Right forelimb (tissue), 1 donor: ENCODE data around the gene MPZL2.
"Not testable (repeated sequence)": the region's sequence is repeated elsewhere in the genome, so short reads cannot be mapped to it uniquely, and the experiment has no call there.

Experiments
- DNase-seq: peaks from one replicate; pipeline ENCODE4 v3.0.0-alpha.2; 2018

MPZL2 gene

GRCh38 chr11:118263695-118264568 lies at the start of gene MPZL2:
Gene MPZL2 (minus strand): TSS chr11:118264297. CDS start chr11:118264153, 144 bp downstream.
- DNase-seq = peak; percentile 59

- no peak for DNase-seq
Observed at GRCh38 chr11:118313242-118313641, 49.1 kb upstream of the MPZL2 start.

- no peak for DNase-seq
Observed at GRCh38 chr11:118312328-118312727, 48.2 kb upstream of the MPZL2 start.

GRCh38 chr11:118311518-118311917 lies 47.4 kb upstream of the MPZL2 start:
- no peak for DNase-seq

- DNase-seq = no peak
Observed at GRCh38 chr11:118310781-118311485, 46.8 kb upstream of the MPZL2 start.

GRCh38 chr11:118310271-118310670 lies 46.2 kb upstream of the MPZL2 start:
- DNase-seq = no peak

GRCh38 chr11:118308995-118309528 lies 45.0 kb upstream of the MPZL2 start:
- not testable (repeated sequence) for DNase-seq

- no peak for DNase-seq
Observed at GRCh38 chr11:118306556-118306955, 42.5 kb upstream of the MPZL2 start.

GRCh38 chr11:118305726-118306125 lies 41.6 kb upstream of the MPZL2 start:
- DNase-seq = no peak

GRCh38 chr11:118304568-118305248 lies 40.6 kb upstream of the MPZL2 start, which contains the start of gene CD3E:
Gene CD3E (plus strand): TSS chr11:118304730. CDS start chr11:118304953, 223 bp downstream.
- DNase-seq = no peak

- no peak for DNase-seq
Observed at GRCh38 chr11:118304227-118304567, 40.1 kb upstream of the MPZL2 start.

GRCh38 chr11:118301600-118302195 lies 37.6 kb upstream of the MPZL2 start:
- no peak for DNase-seq

- DNase-seq = no peak
Observed at GRCh38 chr11:118295815-118296454, 31.8 kb upstream of the MPZL2 start.

GRCh38 chr11:118295199-118295598 lies 31.1 kb upstream of the MPZL2 start:
- DNase-seq = no peak

- DNase-seq = no peak
Observed at GRCh38 chr11:118294053-118294452, 30.0 kb upstream of the MPZL2 start.

- no peak for DNase-seq
Observed at GRCh38 chr11:118291477-118292135, 27.5 kb upstream of the MPZL2 start.

GRCh38 chr11:118290923-118291322 lies 26.8 kb upstream of the MPZL2 start:
- DNase-seq = no peak

GRCh38 chr11:118289401-118289800 lies 25.3 kb upstream of the MPZL2 start:
- no peak for DNase-seq

- DNase-seq = no peak
Observed at GRCh38 chr11:118287006-118287405, 22.9 kb upstream of the MPZL2 start.

- no peak for DNase-seq
Observed at GRCh38 chr11:118286545-118286944, 22.4 kb upstream of the MPZL2 start.

- DNase-seq = no peak
Observed at GRCh38 chr11:118283756-118284350, 19.8 kb upstream of the MPZL2 start.
